Activated CD8-positive, alpha-beta memory T cell treated with anti-CD3 and anti-CD28 coated beads for 48 hours (primary cell): ENCODE results near the gene ENAH.
"Not testable (repeated sequence)": the region's sequence is repeated elsewhere in the genome, so short reads cannot be mapped to it uniquely, and the experiment has no call there.

Experiments used
- DNase-seq, 3 experiments: peaks; one replicate each; pipeline ENCODE4 v3.0.0-alpha.2; 2020; ENCODE audit warnings: low read depth in 2 of 3, low spot score in 2 of 3

ENAH gene

DNA sequence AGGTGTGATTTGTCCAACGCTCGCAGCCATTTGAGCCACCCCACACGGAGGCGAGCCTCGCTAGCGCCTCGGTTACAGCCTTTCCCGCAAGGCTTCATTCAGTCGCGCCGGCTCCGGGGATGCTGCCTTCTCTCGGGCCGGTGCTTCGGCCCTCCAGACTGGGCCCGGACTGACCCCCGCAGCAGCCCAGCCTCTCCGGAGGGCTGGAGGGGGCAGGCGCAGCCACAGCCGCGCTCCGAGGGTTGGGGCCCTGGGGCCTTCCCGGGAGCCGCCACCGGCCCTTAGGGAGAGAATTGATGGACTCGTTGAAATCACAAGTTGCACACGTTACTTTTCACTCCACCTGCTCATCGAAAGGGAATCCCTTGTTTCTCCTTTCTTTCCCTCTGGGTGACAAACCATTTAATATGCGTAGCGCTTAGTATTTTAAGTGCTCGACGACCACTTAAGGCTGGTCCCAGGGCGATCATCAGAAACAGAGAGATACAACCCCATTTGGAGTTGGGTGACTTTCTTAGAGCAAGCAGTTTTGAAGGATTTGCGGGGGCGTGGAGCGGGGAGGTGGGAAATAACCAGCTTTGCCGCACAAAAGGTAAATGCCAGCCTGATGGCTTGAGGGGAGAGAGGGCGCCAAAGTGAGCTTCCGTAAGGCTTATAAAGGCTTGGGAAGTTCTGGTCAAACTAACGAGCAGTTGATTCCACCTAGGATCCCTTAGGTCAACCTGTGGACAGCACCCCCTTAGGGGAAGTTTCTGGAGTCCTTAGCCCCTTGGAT is 24.6 kb upstream of the ENAH start:
- DNase-seq: no peak

- DNase-seq: no peak
Observed at GRCh38 chr1:225674381-225674780, 21.5 kb upstream of the ENAH start.

- DNase-seq: no peak
Observed at GRCh38 chr1:225670806-225671733, 18.1 kb upstream of the ENAH start.

- DNase-seq: no peak
Observed at GRCh38 chr1:225670356-225670755, 17.4 kb upstream of the ENAH start.

DNA sequence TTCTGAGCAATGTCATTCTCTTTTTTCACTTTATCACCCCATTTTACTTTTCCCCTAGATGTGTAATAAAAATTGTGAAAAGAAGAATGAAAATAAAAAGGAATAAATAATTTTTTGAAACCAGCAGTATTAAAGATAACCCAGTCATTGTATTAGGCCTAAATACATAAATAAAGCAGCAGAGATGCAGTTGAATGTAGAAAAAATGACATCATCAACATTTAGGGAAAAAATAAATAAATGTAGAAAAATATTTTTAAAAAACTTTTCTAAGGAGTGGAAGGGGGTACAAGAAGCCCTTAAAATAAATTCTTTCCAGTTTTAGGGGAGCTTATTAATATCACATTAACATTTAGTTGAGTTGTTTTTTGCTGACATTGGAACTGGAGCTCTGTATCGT is 15.3 kb upstream of the ENAH start:
- no peak for DNase-seq

DNA sequence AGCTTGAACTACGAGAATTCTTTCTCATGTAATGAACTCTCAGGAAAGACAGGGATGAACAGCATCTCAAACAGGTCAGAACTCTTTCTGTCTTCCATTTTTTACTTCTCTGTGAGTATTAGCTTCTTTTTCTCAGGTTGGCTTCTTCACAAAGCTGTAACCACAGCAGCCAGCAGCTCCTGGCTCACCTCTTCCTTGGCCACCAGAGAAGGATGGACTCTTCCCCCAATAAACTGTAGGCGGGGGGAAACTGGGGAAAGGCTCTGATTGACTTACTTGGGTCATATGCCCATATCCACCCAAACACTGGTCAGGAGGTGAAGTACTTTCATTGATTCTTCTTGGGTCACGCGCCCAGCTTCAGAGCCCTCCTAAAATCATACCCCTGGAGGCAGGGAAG is 14.4 kb upstream of the ENAH start:
- no peak for DNase-seq

GRCh38 chr1:225666495-225666894 is 13.6 kb upstream of the ENAH start:
- no peak for DNase-seq

GRCh38 chr1:225664762-225665161 is 11.8 kb upstream of the ENAH start:
- no peak for DNase-seq

- DNase-seq: no peak
Observed at GRCh38 chr1:225662155-225662554, 9.2 kb upstream of the ENAH start.

DNA sequence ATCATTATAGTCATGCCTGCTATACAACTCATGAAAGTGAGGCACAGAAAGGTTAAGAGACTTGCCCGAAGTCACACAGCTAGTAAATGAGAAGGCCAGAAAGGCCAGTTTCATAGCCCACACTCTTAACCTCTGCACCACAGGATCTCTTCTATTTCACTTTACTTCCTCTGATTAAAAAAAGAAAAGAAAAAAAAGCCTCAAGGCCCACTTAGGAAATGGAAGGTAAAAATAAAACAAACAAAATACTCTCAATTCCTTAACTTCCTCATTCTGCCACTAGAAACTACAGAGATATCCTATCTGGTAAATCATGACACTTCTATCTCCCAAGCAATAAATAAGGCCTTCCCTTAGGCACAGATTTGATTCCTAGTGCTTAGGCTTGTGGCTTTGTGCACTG is 7.6 kb upstream of the ENAH start:
- DNase-seq: no peak

GRCh38 chr1:225658041-225658440 is 5.1 kb upstream of the ENAH start:
- DNase-seq: no peak

DNA sequence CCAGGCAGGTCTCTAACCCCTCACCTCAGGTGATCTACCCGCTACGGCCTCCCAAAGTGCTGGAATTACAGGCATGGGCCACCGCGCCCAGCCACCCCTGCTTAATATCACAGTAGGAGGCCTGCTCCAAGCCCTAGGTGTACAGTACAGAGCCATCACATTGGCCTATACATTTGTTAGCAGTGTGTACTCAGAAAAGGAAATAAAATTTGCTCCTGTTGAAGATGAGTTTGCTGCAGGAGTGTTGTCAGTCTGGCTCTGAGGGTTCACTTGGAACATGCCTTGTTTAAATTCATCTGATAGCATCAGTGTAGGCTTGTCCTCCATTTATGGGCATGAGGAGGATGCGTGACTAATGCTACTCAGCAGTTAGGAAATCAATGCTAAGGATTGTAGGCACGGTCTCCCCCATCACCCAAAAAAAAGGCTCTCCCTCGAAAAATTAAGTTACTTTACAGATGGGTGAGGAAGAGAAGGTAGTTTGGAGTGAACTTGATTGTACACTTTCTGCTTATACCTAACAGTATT is 4.6 kb upstream of the ENAH start:
- no peak for DNase-seq

- DNase-seq: not testable (repeated sequence)
Observed at GRCh38 chr1:225656259-225656655, 3.3 kb upstream of the ENAH start.

GRCh38 chr1:225655509-225656258 is 2.8 kb upstream of the ENAH start:
- DNase-seq: no peak

GRCh38 chr1:225654688-225655508 is 2.0 kb upstream of the ENAH start:
- no peak for DNase-seq

GRCh38 chr1:225654277-225654597 is 1.3 kb upstream of the ENAH start:
- DNase-seq: no peak

GRCh38 chr1:225653463-225654276 is 747 bp upstream of the ENAH start:
- DNase-seq: no peak

- no peak for DNase-seq
Observed at GRCh38 chr1:225651872-225652728, 823 bp downstream of the ENAH start.

DNA sequence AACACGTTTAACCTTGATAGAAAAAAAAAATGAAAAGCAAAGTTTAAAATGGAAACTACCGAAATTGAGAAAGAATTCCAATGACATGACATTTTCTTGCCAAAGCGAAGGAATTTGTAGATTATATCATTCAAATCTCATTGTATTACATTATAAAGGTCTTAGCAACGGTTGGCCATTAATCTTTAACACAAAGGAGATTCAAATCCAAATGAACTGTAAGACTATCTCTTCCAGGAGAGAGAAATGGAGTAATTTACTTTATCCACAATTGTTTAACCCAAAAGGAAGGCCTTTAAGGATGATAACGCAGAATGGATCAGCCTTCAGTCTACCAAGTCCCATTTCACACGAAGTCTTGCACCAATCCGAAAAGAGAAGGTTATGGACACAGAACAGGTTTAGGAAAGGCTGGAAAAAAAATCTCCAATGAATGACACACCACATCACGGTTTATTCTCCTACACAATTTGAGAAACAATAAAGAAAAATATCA is 1.5 kb downstream of the ENAH start:
- no peak for DNase-seq
